ENCODE results near the gene ELP6. TPM values are rescaled to one million over a fixed set of nuclear protein-coding genes. Genes with fewer than 3 reads are reported as not detected.
A peak's percentile ranks its signal among the peaks of the same experiment; 100 is the strongest.

ELP6 gene, protein sequence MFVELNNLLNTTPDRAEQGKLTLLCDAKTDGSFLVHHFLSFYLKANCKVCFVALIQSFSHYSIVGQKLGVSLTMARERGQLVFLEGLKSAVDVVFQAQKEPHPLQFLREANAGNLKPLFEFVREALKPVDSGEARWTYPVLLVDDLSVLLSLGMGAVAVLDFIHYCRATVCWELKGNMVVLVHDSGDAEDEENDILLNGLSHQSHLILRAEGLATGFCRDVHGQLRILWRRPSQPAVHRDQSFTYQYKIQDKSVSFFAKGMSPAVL
- 33.0 TPM for polyA plus RNA-seq (2013, experiment 1 of 2)
- polyA plus RNA-seq (2013, experiment 2 of 2): 25.0 TPM

DNA sequence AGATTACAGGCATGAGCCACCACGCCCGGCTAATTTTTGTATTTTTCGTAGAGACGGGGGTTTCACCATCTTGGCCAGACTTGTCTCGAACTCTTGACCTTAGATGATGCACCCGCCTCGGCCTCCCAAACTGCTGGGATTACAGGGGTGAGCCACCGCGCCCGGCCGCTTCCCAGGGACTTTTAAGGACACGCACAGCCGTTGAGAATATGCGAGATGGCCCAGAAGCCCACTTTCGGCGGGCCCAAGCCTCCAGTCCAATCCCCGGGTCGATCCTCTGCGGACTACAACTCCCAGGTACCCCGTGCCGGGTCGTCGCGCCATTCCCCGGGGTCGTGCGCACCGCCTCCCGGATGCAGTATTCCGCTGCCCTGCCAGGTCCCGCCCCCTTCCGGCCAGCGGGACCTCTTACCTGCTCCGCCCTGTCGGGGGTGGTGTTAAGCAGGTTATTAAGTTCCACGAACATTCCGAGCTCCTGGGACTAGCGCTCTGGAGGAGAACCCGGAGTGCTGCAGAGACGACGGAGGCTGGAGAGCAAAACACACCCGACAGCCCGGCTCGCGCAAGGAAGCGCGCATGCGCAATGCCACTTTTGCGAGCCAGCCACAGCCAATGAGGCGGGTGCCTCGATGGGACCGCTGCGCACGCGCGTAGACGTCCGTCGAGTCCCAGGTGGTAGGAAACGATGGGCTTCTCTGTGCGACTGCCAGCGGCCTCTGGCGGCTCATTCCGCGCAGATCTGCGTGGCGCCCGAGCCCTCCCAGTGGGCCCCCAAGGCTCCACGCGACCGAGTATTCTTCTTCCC lies at the start of gene ELP6:
Gene ELP6, minus strand, starts transcription at position 588 of the 805 bp plus-strand sequence. Its CDS starts 122 bp downstream, at position 466.
- peaks cover 36% of the 10 kb centered on the region for H3K36me3 ChIP-seq (ENCODE audit: control insufficient read depth, insufficient read depth, low read length)
- no peaks in the 10 kb centered on the region for H3K9me3 ChIP-seq (ENCODE audit: control insufficient read depth, low read length)
- 0% methylated on average over 68 to 70 of the region's 71 CpGs for WGBS, 2 experiments (ENCODE audit: insufficient coverage in 2 of 2)
- H3K4me1 ChIP-seq (ENCODE audit: control insufficient read depth, insufficient read depth, low read length, poor library complexity, severe bottlenecking): no peaks in the 10 kb centered on the region
- peak within 1 kb of the TSS; percentile 69 for H3K4me3 ChIP-seq (ENCODE audit: extremely low read depth, insufficient read depth, low read length, poor library complexity, severe bottlenecking)
- H3K27ac ChIP-seq (ENCODE audit: low read depth, low read length, severe bottlenecking): peak within 1 kb of the TSS; percentile 92

DNA sequence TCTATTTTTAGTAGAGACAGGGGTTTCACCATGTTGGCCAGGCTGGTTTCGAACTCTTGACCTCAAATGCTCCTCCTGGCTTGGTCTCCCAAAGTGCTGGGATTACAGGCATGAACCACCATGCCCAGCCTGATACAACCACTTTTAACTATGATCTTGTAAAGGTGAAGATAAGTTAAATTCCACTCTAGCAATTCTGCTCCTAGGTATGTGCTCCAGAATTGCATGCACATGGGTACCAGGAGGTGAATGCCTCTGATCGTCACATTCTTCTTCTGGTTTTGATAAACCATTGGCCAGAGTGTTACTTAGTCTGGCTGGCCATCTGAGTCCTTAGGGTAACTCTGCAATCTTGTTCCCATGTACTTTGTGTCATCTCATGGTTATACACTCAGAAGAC lies 42.8 kb upstream of the ELP6 start:
- 83 to 86% methylated on average over 1 of the region's 2 CpGs for WGBS, 2 experiments (ENCODE audit: insufficient coverage in 2 of 2)
- Histone ChIP-seq H3K9me3 (ENCODE audit: control insufficient read depth, low read length) (no peaks in the 10 kb centered on the region), H3K27ac (ENCODE audit: low read depth, low read length, severe bottlenecking) (no peak overlapping the region), H3K4me3 (ENCODE audit: extremely low read depth, insufficient read depth, low read length, poor library complexity, severe bottlenecking) (no peak overlapping the region), H3K4me1 (ENCODE audit: control insufficient read depth, insufficient read depth, low read length, poor library complexity, severe bottlenecking) (no peaks in the 10 kb centered on the region), H3K36me3 (ENCODE audit: control insufficient read depth, insufficient read depth, low read length) (no peaks in the 10 kb centered on the region)

DNA sequence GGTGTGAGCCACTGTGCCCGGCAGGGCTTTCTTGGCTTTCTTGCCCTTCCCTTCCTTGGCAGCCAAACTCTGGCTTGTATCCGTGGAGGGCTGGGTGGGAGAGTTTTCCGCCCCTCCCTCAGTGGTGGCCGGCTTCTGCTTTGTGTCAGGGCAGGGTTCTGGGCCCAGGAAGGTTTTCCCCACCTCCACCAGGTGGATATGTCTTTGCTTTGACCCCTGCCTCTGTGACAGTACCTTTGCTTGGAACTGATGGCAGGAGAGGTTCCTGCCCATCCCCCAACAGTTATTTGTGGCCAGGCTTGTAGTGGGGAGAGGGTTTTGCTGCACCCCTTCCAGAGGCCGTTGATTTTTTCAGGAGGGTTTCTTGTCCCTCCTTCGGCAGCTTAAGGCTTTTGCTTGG lies 40.8 kb upstream of the ELP6 start:
- WGBS, 2 experiments (ENCODE audit: insufficient coverage in 2 of 2): 81 to 100% methylated on average over 1 to 4 of the region's 6 CpGs

DNA sequence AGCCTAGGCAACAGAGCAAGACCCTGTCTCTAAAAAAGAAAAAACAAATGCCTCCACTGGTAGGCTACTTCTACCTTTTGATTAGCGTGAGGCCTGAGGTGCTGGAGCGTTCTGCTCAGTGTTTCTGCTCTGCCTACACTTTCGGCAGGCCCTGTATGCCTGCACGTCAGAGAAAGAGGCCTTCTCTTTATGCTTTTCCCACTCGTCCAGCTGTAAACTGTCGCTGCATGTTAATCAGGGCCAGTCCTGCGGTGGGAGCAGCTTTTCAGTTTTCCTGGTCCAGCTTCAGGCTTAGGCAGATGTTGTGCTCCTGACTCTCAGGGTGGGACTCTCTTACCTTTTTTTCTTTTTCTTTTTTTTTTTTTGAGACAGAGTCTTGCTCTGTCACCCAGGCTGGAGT lies 39.9 kb upstream of the ELP6 start:
- Histone ChIP-seq H3K36me3 (ENCODE audit: control insufficient read depth, insufficient read depth, low read length) (no peaks in the 10 kb centered on the region), H3K4me1 (ENCODE audit: control insufficient read depth, insufficient read depth, low read length, poor library complexity, severe bottlenecking) (no peaks in the 10 kb centered on the region), H3K27ac (ENCODE audit: low read depth, low read length, severe bottlenecking) (no peak overlapping the region), H3K9me3 (ENCODE audit: control insufficient read depth, low read length) (no peaks in the 10 kb centered on the region), H3K4me3 (ENCODE audit: extremely low read depth, insufficient read depth, low read length, poor library complexity, severe bottlenecking) (no peak overlapping the region)
- 85 to 88% methylated on average over 7 of the region's 7 CpGs for WGBS, 2 experiments (ENCODE audit: insufficient coverage in 2 of 2)

More for the DNA sequence above, 40.8 kb upstream of the ELP6 start:
- H3K4me3 ChIP-seq (ENCODE audit: extremely low read depth, insufficient read depth, low read length, poor library complexity, severe bottlenecking): no peak overlapping the region
- no peaks in the 10 kb centered on the region for H3K4me1 ChIP-seq (ENCODE audit: control insufficient read depth, insufficient read depth, low read length, poor library complexity, severe bottlenecking)
- H3K9me3 ChIP-seq (ENCODE audit: control insufficient read depth, low read length): no peaks in the 10 kb centered on the region
- H3K36me3 ChIP-seq (ENCODE audit: control insufficient read depth, insufficient read depth, low read length): no peaks in the 10 kb centered on the region
- no peak overlapping the region for H3K27ac ChIP-seq (ENCODE audit: low read depth, low read length, severe bottlenecking)

DNA sequence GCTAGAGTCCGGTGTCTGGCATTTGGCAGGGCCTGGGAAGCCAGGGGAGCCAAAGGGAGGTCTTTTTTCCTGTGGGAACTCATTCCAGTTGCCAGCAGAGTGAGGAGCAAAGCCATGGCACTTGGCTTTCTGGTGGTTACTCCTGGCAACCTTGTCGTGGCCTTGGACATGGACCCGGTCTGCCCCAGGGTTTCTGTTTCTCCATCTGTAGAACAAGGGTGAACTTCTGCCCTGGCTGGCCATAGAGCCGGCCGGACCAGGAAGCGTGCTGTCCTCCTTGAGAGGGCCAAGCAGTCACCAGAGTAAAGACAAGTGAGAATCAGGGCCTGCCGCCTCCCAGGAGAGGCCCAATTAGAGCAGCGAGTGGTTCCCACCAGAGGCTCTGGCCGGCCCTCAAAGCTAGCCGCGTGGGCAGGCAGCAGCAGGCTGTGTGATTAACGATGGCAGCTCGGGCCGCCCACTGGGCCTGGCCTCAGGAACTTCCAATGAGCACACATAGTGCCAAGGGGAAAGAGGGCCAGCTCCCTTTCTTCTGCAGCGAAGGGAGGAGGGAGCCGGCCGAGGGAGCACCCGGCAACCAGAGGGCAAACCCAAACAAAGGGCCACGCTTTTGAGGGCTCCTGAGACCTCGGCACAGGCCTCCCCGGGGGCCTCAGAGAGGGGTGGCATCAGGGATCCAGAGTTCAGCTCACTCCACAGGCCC lies 29.1 kb upstream of the ELP6 start:
- Histone ChIP-seq H3K27ac (ENCODE audit: low read depth, low read length, severe bottlenecking) (no peak overlapping the region), H3K4me1 (ENCODE audit: control insufficient read depth, insufficient read depth, low read length, poor library complexity, severe bottlenecking) (no peaks in the 10 kb centered on the region), H3K4me3 (ENCODE audit: extremely low read depth, insufficient read depth, low read length, poor library complexity, severe bottlenecking) (no peak overlapping the region), H3K9me3 (ENCODE audit: control insufficient read depth, low read length) (no peaks in the 10 kb centered on the region), H3K36me3 (ENCODE audit: control insufficient read depth, insufficient read depth, low read length) (no peaks in the 10 kb centered on the region)
- WGBS, 2 experiments (ENCODE audit: insufficient coverage in 2 of 2): 74 to 87% methylated on average over 14 to 21 of the region's 21 CpGs

GRCh38 chr3:47541583-47542108 lies 28.1 kb upstream of the ELP6 start:
- H3K4me3 ChIP-seq (ENCODE audit: extremely low read depth, insufficient read depth, low read length, poor library complexity, severe bottlenecking): no peak overlapping the region
- H3K36me3 ChIP-seq (ENCODE audit: control insufficient read depth, insufficient read depth, low read length): no peaks in the 10 kb centered on the region
- 81 to 86% methylated on average over 3 to 4 of the region's 6 CpGs for WGBS, 2 experiments (ENCODE audit: insufficient coverage in 2 of 2)
- no peak overlapping the region for H3K27ac ChIP-seq (ENCODE audit: low read depth, low read length, severe bottlenecking)
- H3K9me3 ChIP-seq (ENCODE audit: control insufficient read depth, low read length): no peaks in the 10 kb centered on the region
- no peaks in the 10 kb centered on the region for H3K4me1 ChIP-seq (ENCODE audit: control insufficient read depth, insufficient read depth, low read length, poor library complexity, severe bottlenecking)

DNA sequence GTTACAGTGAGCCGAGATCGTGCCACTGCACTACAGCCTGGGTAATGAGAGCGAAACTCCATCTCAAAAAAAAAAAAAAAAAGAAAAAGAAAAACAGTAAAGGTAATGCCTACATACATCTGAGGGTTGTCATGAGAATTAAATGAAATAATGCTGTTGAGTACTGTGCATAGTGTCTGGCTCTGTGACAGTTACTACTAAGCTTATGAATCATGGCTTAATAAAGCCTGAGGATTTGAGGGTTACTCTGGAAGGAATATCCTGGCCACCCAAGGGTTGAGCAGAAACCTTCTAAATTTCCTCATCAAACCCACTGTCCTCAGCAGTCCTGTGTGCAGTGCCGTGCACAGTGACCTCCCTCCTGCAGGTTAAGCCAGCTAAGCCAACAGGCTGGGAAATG lies 26.8 kb upstream of the ELP6 start:
- no peaks in the 10 kb centered on the region for H3K36me3 ChIP-seq (ENCODE audit: control insufficient read depth, insufficient read depth, low read length)
- 100% methylated on average over 1 to 2 of the region's 4 CpGs for WGBS, 2 experiments (ENCODE audit: insufficient coverage in 2 of 2)
- no peaks in the 10 kb centered on the region for H3K4me1 ChIP-seq (ENCODE audit: control insufficient read depth, insufficient read depth, low read length, poor library complexity, severe bottlenecking)
- no peaks in the 10 kb centered on the region for H3K9me3 ChIP-seq (ENCODE audit: control insufficient read depth, low read length)
- no peak overlapping the region for H3K4me3 ChIP-seq (ENCODE audit: extremely low read depth, insufficient read depth, low read length, poor library complexity, severe bottlenecking)
- H3K27ac ChIP-seq (ENCODE audit: low read depth, low read length, severe bottlenecking): no peak overlapping the region

GRCh38 chr3:47536967-47537366 lies 23.5 kb upstream of the ELP6 start:
- H3K9me3 ChIP-seq (ENCODE audit: control insufficient read depth, low read length): peaks cover 6% of the 10 kb centered on the region
- 88 to 89% methylated on average over 4 to 5 of the region's 6 CpGs for WGBS, 2 experiments (ENCODE audit: insufficient coverage in 2 of 2)
- H3K4me1 ChIP-seq (ENCODE audit: control insufficient read depth, insufficient read depth, low read length, poor library complexity, severe bottlenecking): no peaks in the 10 kb centered on the region

GRCh38 chr3:47536221-47536891 lies 22.8 kb upstream of the ELP6 start:
- H3K36me3 ChIP-seq (ENCODE audit: control insufficient read depth, insufficient read depth, low read length): no peaks in the 10 kb centered on the region
- 91 to 94% methylated on average over 13 to 18 of the region's 19 CpGs for WGBS, 2 experiments (ENCODE audit: insufficient coverage in 2 of 2)
- no peaks in the 10 kb centered on the region for H3K4me1 ChIP-seq (ENCODE audit: control insufficient read depth, insufficient read depth, low read length, poor library complexity, severe bottlenecking)
- H3K4me3 ChIP-seq (ENCODE audit: extremely low read depth, insufficient read depth, low read length, poor library complexity, severe bottlenecking): no peak overlapping the region
- peaks cover 6% of the 10 kb centered on the region for H3K9me3 ChIP-seq (ENCODE audit: control insufficient read depth, low read length)
- no peak overlapping the region for H3K27ac ChIP-seq (ENCODE audit: low read depth, low read length, severe bottlenecking)

More at GRCh38 chr3:47536967-47537366, 23.5 kb upstream of the ELP6 start:
- Histone ChIP-seq H3K36me3 (ENCODE audit: control insufficient read depth, insufficient read depth, low read length) (no peaks in the 10 kb centered on the region), H3K27ac (ENCODE audit: low read depth, low read length, severe bottlenecking) (no peak overlapping the region), H3K4me3 (ENCODE audit: extremely low read depth, insufficient read depth, low read length, poor library complexity, severe bottlenecking) (no peak overlapping the region)

- H3K4me1 ChIP-seq (ENCODE audit: control insufficient read depth, insufficient read depth, low read length, poor library complexity, severe bottlenecking): no peaks in the 10 kb centered on the region
- H3K4me3 ChIP-seq (ENCODE audit: extremely low read depth, insufficient read depth, low read length, poor library complexity, severe bottlenecking): no peak overlapping the region
- no peaks in the 10 kb centered on the region for H3K36me3 ChIP-seq (ENCODE audit: control insufficient read depth, insufficient read depth, low read length)
- H3K27ac ChIP-seq (ENCODE audit: low read depth, low read length, severe bottlenecking): no peak overlapping the region
- peaks cover 6% of the 10 kb centered on the region for H3K9me3 ChIP-seq (ENCODE audit: control insufficient read depth, low read length)
- WGBS, 2 experiments (ENCODE audit: insufficient coverage in 2 of 2): 92 to 95% methylated on average over 4 to 5 of the region's 5 CpGs
These were observed 20.5 kb upstream of the ELP6 start for GRCh38 chr3:47533996-47534454.
